ENCODE data around the gene CMTM5. TPM values are rescaled to one million over a fixed set of nuclear protein-coding genes. Genes with fewer than 3 reads are reported as not detected.
"Not testable (repeated sequence)": the region's sequence is repeated elsewhere in the genome, so short reads cannot be mapped to it uniquely, and the experiment has no call there.

Gene CMTM5
- total RNA-seq, 1 donor: not detected

GRCh38 chr14:23382276-23382675, 5.4 kb downstream of the CMTM5 start:
- no peak for DNase-seq (ENCODE audit: low read depth)
- no peak overlapping the region for H3K4me3 ChIP-seq (ENCODE audit: low read depth, low read length)
- no peak for TF ChIP-seq CTCF (IDR thresholded peaks at IDR 0.05; ENCODE audit: insufficient read depth, low read depth, low read length)

GRCh38 chr14:23382731-23383440, 6.0 kb downstream of the CMTM5 start:
- no peak for TF ChIP-seq CTCF (IDR thresholded peaks at IDR 0.05; ENCODE audit: insufficient read depth, low read depth, low read length)

DNA sequence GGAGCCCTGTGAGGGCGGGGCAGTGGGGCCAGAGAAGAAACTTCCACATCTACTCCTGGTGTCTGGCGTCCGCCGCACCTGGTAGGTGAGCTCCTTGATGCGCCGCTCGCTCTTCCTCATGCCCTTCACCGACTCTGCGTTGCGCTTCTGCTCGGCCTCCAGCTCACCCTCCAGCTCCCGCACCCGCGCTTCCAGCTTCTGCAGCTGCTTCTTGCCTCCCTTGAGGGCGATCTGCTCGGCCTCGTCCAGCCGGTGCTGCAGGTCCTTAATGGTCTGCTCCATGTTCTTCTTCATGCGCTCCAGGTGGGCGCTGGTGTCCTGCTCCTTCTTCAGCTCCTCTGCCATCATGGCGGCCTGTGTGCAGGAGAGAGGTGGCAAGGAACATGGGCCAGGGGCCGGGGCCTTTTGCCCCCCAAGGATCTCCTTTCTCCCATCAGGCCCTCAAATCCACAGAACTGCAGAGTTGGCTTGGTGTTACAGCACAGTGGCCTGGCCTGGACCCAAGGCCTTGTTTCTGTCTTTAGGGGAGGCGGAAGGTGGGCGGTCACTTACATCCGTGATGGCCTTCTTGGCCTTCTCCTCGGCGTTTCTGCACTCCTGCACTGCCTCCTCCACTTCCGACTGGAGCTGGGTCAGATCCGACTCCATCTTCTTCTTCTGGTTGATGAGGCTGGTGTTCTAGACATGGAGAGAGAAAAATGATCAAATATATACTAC, 7.7 kb downstream of the CMTM5 start:
- TF ChIP-seq CTCF (IDR thresholded peaks at IDR 0.05; ENCODE audit: insufficient read depth, low read depth, low read length): no peak
- DNase-seq (ENCODE audit: low read depth): no peak
- H3K4me3 ChIP-seq (ENCODE audit: low read depth, low read length): no peak overlapping the region

More at GRCh38 chr14:23382731-23383440, 6.0 kb downstream of the CMTM5 start:
- no peak overlapping the region for H3K4me3 ChIP-seq (ENCODE audit: low read depth, low read length)
- no peak for DNase-seq (ENCODE audit: low read depth)

DNA sequence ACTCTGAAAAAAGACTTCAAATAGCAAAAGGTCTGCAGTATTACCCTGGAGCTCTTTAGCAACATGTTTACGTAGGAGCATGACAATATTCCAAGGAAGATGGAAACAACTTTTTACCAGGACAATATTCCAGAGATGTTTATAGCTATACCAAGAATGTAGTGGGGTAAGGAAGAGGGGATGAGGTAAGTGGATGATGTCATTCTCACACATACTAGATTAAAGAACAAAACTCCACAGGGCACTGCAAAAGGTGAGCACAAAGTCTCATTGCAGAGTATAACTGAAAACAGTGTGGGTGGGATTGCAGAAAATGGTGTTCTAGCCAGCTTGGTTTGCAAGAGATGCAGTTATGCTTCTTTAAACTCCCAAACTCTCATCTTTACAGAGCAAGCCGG, 8.4 kb downstream of the CMTM5 start:
- DNase-seq (ENCODE audit: low read depth): no peak
- H3K4me3 ChIP-seq (ENCODE audit: low read depth, low read length): no peak overlapping the region
- no peak for TF ChIP-seq CTCF (IDR thresholded peaks at IDR 0.05; ENCODE audit: insufficient read depth, low read depth, low read length)

- H3K4me3 ChIP-seq (ENCODE audit: low read depth, low read length): no peak overlapping the region
- no peak for TF ChIP-seq CTCF (IDR thresholded peaks at IDR 0.05; ENCODE audit: insufficient read depth, low read depth, low read length)
- no peak for DNase-seq (ENCODE audit: low read depth)
These were observed 8.9 kb downstream of the CMTM5 start for GRCh38 chr14:23385642-23386265.

DNA sequence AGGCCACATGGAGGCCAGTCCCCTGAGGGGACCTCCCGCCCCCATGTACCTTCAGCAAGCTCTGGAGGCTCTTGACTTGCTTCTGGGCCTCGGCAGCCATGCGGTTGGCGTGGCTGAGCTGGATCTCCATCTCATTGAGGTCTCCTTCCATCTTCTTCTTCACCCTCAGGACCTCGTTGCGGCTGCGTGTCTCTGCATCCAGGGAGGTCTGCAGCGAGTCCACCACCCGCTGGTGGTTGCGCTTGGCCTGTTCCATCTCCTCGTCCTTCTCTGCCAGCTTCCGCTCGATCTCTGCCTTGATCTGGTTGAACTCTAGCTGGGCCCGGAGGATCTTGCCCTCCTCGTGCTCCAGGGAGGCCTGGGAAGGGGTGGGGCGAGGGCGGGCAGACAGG, 9.4 kb downstream of the CMTM5 start:
- DNase-seq (ENCODE audit: low read depth); H3K4me3 ChIP-seq (ENCODE audit: low read depth, low read length): not testable (repeated sequence)

DNA sequence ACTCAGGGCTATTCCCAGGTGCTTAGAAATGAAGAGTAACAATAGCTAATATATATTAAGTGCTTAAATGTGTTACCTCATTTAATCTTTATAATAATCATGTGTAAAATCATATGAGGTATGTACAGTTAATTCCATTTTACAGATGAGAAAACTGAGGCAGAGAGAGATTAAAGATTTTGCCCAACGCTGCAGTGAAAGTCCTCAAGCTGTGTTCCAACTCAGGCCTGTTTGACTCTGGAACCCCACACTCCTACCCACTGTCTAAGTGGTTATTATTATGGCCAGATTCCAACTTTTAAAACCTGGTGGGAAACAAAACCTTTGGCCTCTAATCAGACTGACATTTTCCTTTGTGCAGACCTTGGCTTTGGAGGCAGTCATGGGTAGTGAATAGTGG, 10.2 kb downstream of the CMTM5 start:
- no peak for TF ChIP-seq CTCF (IDR thresholded peaks at IDR 0.05; ENCODE audit: insufficient read depth, low read depth, low read length)
- no peak for DNase-seq (ENCODE audit: low read depth)
- H3K4me3 ChIP-seq (ENCODE audit: low read depth, low read length): no peak overlapping the region
